HepG2 (cell line): Measurements from ENCODE around the gene PDPK1. TPM values are rescaled to one million over a fixed set of nuclear protein-coding genes. Genes with fewer than 3 reads are reported as not detected.

ENCODE experiments used
- ATAC-seq: fragments of 200-7000 bp; cut with Tn5 transposase; 3 replicates; pipeline ENCODE4 v1.9.1; 2020; ENCODE audit warnings: mild to moderate bottlenecking, moderate library complexity
- BruUV-seq: library from RNA; stranded (reverse); fragments of 400-500 nt; replicated peaks from 2 replicates; lab custom pipeline; 2021; lab: Mats Ljungman, UMichigan
- CTCF ChIA-PET: fragments of 300-600 bp; formaldehyde crosslinking; extraction: SDS; loops from one replicate; lab custom pipeline; 2021; ENCODE audit warnings: low total read pairs, inconsistent platforms, low intra/inter-chr PET ratio; lab: Yijun Ruan, JAX
- POLR2A ChIA-PET: fragments of 350-600 bp; sonication (Branson Sonifier 250); formaldehyde crosslinking; loops from one replicate; lab custom pipeline; 2020; ENCODE audit warnings: antibody characterized with exemption, inconsistent platforms; lab: Yijun Ruan, JAX
- DNase-seq: peaks from one replicate; pipeline ENCODE4 v3.0.0-alpha.2; 2015; ENCODE audit warnings: low spot score
- FAIRE-seq: peaks from 3 replicates; lab custom pipeline; 2011; peaks lifted over from hg19 to GRCh38; lab: Jason Lieb, UNC
- H2AFZ ChIP-seq: one replicate; pipeline ENCODE4 v1.6.1; 2011; ENCODE audit warnings: low read length, inconsistent platforms
- H3K27ac ChIP-seq: fragments of 300-600 bp; 3 replicates; pipeline ENCODE4 v1.8.0; 2011; ENCODE audit warnings: mixed run types, mild to moderate bottlenecking, mixed read lengths, low read length, inconsistent platforms; ENCODE audit not compliant: insufficient read depth; ENCODE audit errors: extremely low read length
- H3K27me3 ChIP-seq, 2 experiments: fragments of 200-600 bp in 1 of 2; 2 replicates in 1 of 2; 3 replicates in 1 of 2; pipeline versions ENCODE4 v1.6.0 to v1.8.0; 2011; ENCODE audit warnings: low read length in 2 of 2, mild to moderate bottlenecking in 2 of 2, moderate library complexity in 2 of 2, inconsistent platforms in 1 of 2; ENCODE audit not compliant: insufficient read depth in 2 of 2, control insufficient read depth in 1 of 2
- H3K36me3 ChIP-seq, 2 experiments: fragments of 200-600 bp in 1 of 2; replicated peaks in 1 of 2; 2 replicates in 1 of 2; 3 replicates in 1 of 2; pipeline versions ENCODE4 v1.5.1 to v1.8.0; 2011; ENCODE audit warnings: low read length in 2 of 2, inconsistent platforms in 1 of 2; ENCODE audit not compliant: insufficient read depth in 2 of 2, control insufficient read depth in 1 of 2
- H3K4me1 ChIP-seq: 2 replicates; pipeline ENCODE4 v1.5.1; 2012; ENCODE audit warnings: low read length, inconsistent platforms; ENCODE audit not compliant: insufficient read depth
- H3K4me2 ChIP-seq: 2 replicates; pipeline ENCODE4 v1.6.0; 2011; ENCODE audit warnings: low read depth, low read length, inconsistent platforms
- H3K4me3 ChIP-seq, 3 experiments: fragments of 200-600 bp in 1 of 3; sonication (generic), shearing (Covaris generic) in 1 of 3; replicated peaks in 1 of 3; 2 replicates each; pipeline ENCODE4 v1.5.1; 2011 to 2016; ENCODE audit warnings: low read length in 3 of 3, inconsistent platforms in 2 of 3, low read depth in 2 of 3, mild to moderate bottlenecking in 2 of 3, control low read depth in 1 of 3, mixed read lengths in 1 of 3; ENCODE audit not compliant: insufficient read depth in 1 of 3
- H3K79me2 ChIP-seq: one replicate; pipeline ENCODE4 v1.6.1; 2011; ENCODE audit warnings: low read length, inconsistent platforms; ENCODE audit not compliant: insufficient read depth
- H3K9ac ChIP-seq: 2 replicates; pipeline ENCODE4 v1.6.0; 2011; ENCODE audit warnings: mild to moderate bottlenecking, low read depth, low read length, inconsistent platforms; ENCODE audit not compliant: insufficient read depth
- H3K9me3 ChIP-seq: 2 replicates; pipeline ENCODE4 v1.5.1; 2012; ENCODE audit warnings: mild to moderate bottlenecking, low read length
- H4K20me1 ChIP-seq: 2 replicates; pipeline ENCODE4 v1.6.0; 2011; ENCODE audit warnings: inconsistent platforms, mild to moderate bottlenecking, low read length, moderate library complexity; ENCODE audit not compliant: insufficient read depth
- ADNP ChIP-seq: sonication (generic); formaldehyde crosslinking; IDR thresholded peaks from 2 replicates; pipeline ENCODE4 v1.4.0; 2020; ENCODE audit warnings: missing genetic modification reagents
- AKAP8 ChIP-seq: sonication (generic); formaldehyde crosslinking; IDR thresholded peaks from 2 replicates; pipeline ENCODE4 v1.5.1; 2020; ENCODE audit warnings: mild to moderate bottlenecking, missing genetic modification reagents
- MEIS1 ChIP-seq: sonication (generic); formaldehyde crosslinking; IDR thresholded peaks from 2 replicates; pipeline ENCODE4 v1.9.0; 2021; ENCODE audit warnings: mild to moderate bottlenecking, missing genetic modification reagents, moderate library complexity, borderline replicate concordance
- SALL1 ChIP-seq: sonication (generic); formaldehyde crosslinking; IDR thresholded peaks from 2 replicates; pipeline ENCODE4 v1.8.0; 2022; ENCODE audit warnings: mild to moderate bottlenecking, missing genetic modification reagents
- SP4 ChIP-seq: sonication (generic); formaldehyde crosslinking; IDR thresholded peaks from 2 replicates; pipeline ENCODE4 v1.8.1; 2023; ENCODE audit warnings: mild to moderate bottlenecking, missing genetic modification reagents
- STAG1 ChIP-seq: sonication (generic); formaldehyde crosslinking; IDR thresholded peaks from 2 replicates; pipeline ENCODE4 v1.4.0; 2020; ENCODE audit warnings: missing genetic modification reagents
- ZBTB21 ChIP-seq: sonication (generic); formaldehyde crosslinking; IDR thresholded peaks from 2 replicates; pipeline ENCODE4 v1.4.0; 2020; ENCODE audit warnings: missing genetic modification reagents
- ZNF557 ChIP-seq: sonication (generic); formaldehyde crosslinking; IDR thresholded peaks from 2 replicates; pipeline ENCODE4 v1.4.0; 2020; ENCODE audit warnings: missing genetic modification reagents
- ZNF572 ChIP-seq: sonication (generic); formaldehyde crosslinking; IDR thresholded peaks from 2 replicates; pipeline ENCODE4 v1.5.1; 2020; ENCODE audit warnings: mild to moderate bottlenecking, missing genetic modification reagents
- ZNF614 ChIP-seq: IDR thresholded peaks from 2 replicates; pipeline ENCODE4 v1.6.1; 2018; ENCODE audit warnings: missing biosample characterization, missing genetic modification reagents, inconsistent platforms, borderline replicate concordance
- ZNF646 ChIP-seq: sonication (generic); formaldehyde crosslinking; IDR thresholded peaks from 2 replicates; pipeline ENCODE4 v1.9.0; 2021; ENCODE audit warnings: mild to moderate bottlenecking, missing genetic modification reagents
- ZZZ3 ChIP-seq: sonication (generic); formaldehyde crosslinking; IDR thresholded peaks from 2 replicates; pipeline ENCODE4 v1.4.0; 2020; ENCODE audit warnings: missing genetic modification reagents, mild to moderate bottlenecking, borderline replicate concordance
- WGBS: methylation state at CpG from one replicate; pipeline ENCODE4 v1.1.6; 2017; ENCODE audit warnings: low lambda C conversion rate; 5-methylcytosine and 5-hydroxymethylcytosine counted together
- in situ Hi-C: cut with HindIII; loops from 2 replicates; pipeline ENCODE4 v1.10.0; 2017; ENCODE audit warnings: low pct_unique_long_range_greater_than_20kb; ENCODE audit not compliant: extremely low pct_ligation_motif_present
- intact Hi-C: fragments of 100-400 bp; cut with micrococcal nuclease; formaldehyde crosslinking; loops from one replicate; pipeline ENCODE4 v1.10.0; 2022; ENCODE audit not compliant: unreplicated experiment
- polyA plus RNA-seq, 8 experiments: library from polyadenylated mRNA; depleted of rRNA in 3 of 8; stranded (reverse) in 7 of 8; unstranded in 1 of 8; fragments of >200 nt; fragmentation: Illumina TruSeq in 4 of 8; extraction: Trizol in 4 of 8; gene quantifications; 2 replicates each; pipeline versions ENCODE4 v1.2.1 to v1.2.3, GENCODE V29; 2011 to 2016; ENCODE audit warnings: low read depth in 4 of 8, missing spikeins in 1 of 8, mixed read lengths in 1 of 8; ENCODE audit not compliant: insufficient read depth in 1 of 8
- total RNA-seq, 5 experiments: library from RNA; depleted of rRNA; stranded (reverse); fragments of >200 nt; fragmentation: Illumina TruSeq; extraction: Trizol; gene quantifications; 2 replicates each; pipeline ENCODE4 v1.2.3, GENCODE V29; 2016; ENCODE audit warnings: low read depth in 1 of 5
- TF ChIP-seq, protein P1 (sequence below): sonication (generic); formaldehyde crosslinking; IDR thresholded peaks from 2 replicates; pipeline ENCODE4 v1.5.0; 2020; ENCODE audit warnings: missing genetic modification reagents, mild to moderate bottlenecking, borderline replicate concordance

Gene PDPK1
- total and polyA plus RNA-seq, 2 of the 13 experiments (the other 11 are each of a cell fraction or from before 2014, with no cell fraction given) = 59.6 to 129 TPM

DNA sequence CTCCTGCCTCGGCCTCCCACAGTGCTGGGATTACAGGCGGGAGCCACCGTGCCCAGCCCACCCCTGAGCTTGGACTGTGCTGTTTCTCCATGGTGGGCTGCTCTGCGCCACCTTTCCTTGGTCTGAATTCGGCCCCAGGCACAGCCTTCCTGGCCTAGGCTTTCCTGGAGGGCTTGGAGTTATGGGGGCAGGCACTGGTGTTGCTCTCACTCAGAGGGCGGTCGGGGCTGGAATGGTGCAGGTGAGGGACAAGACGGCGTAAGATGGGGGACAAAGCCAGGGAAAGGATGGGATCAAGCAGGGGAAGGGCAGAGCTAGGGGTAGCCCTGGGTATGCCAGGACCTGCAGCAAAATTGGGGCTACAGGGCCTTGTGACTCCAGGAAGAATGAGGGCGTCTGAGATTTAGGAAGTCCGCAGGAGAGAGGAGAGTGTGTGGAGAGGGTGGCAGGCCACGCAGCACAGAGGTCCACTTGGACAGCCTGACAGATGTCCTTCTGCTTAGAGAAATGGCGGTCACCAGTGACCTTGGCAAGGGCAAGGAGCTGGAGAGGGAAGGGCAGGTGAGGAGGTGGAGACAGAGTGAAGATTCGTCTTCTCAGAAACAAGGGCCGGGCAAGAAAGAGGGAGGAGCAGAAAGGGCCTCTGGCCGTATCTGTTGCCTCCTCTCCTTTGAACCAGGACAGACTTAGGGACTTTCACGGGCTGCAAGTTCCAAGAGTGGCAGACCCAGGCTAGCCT lies 25.7 kb upstream of the PDPK1 start:
- H2AFZ ChIP-seq = no peak overlapping the region
- H3K4me2 ChIP-seq = peak overlapping the region; percentile 84
- no peak for TF ChIP-seq ZNF557 (CRISPR knock-in tag)
- 0 out of 2 replicates have a peak, but pooled peaks have one; percentile 9 for TF ChIP-seq SP4 (CRISPR knock-in tag)
- TF ChIP-seq, protein P1, sequence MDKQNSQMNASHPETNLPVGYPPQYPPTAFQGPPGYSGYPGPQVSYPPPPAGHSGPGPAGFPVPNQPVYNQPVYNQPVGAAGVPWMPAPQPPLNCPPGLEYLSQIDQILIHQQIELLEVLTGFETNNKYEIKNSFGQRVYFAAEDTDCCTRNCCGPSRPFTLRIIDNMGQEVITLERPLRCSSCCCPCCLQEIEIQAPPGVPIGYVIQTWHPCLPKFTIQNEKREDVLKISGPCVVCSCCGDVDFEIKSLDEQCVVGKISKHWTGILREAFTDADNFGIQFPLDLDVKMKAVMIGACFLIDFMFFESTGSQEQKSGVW (CRISPR knock-in tag) = no peak
- TF ChIP-seq ZZZ3 (CRISPR knock-in tag) = no peak
- TF ChIP-seq AKAP8 (CRISPR knock-in tag) = 0 out of 2 replicates have a peak, but pooled peaks have one; percentile 7
- TF ChIP-seq ZBTB21 (CRISPR knock-in tag) = no peak
- TF ChIP-seq STAG1 (CRISPR knock-in tag) = no peak
- 0 out of 2 replicates have a peak, but pooled peaks have one; percentile 9 for TF ChIP-seq MEIS1 (CRISPR knock-in tag)
- 0 out of 2 replicates have a peak, but pooled peaks have one; percentile 12 for TF ChIP-seq ZNF614 (CRISPR knock-in tag)
- no peak for TF ChIP-seq SALL1 (CRISPR knock-in tag)
- no peak for TF ChIP-seq ADNP
- TF ChIP-seq ZNF572 (CRISPR knock-in tag) = no peak
- no peak for TF ChIP-seq ZNF646 (CRISPR knock-in tag)
- H3K36me3 ChIP-seq = peaks cover 0 to 3% of the 10 kb centered on the region in 2 experiments; a peak in 1 of 5 replicates
- CTCF ChIA-PET = interaction anchor here (0.8 kb wide), 1 partner anchor 12 kb away, joined by 3 read pairs; no protein-coding TSS in a partner anchor
- ATAC-seq (no peak), FAIRE-seq (no peak), DNase-seq (no peak)
- H4K20me1 ChIP-seq = peaks cover 27% of the 10 kb centered on the region
- H3K4me3 ChIP-seq = peak overlapping the region in 1 of 3 experiments; percentile 94; a peak in 1 of 6 replicates
- peaks cover 42% of the 10 kb centered on the region for H3K4me1 ChIP-seq
- peak overlapping the region; percentile 93 for H3K9ac ChIP-seq
- POLR2A ChIA-PET = interaction anchor here (1.2 to 4.2 kb wide), 3 partner anchors 11 to 19 kb away, joined by 3 to 42 read pairs (median 5); partner anchors contain the start of gene CEMP1
- WGBS = 77% methylated on average over 17 of the region's 17 CpGs
- H3K9me3 ChIP-seq = no peaks in the 10 kb centered on the region
- H3K79me2 ChIP-seq = peaks cover 27% of the 10 kb centered on the region
- BruUV-seq = no TSS peak
- no peak overlapping the region for H3K27ac ChIP-seq
- intact Hi-C loops (no loop called here), in situ Hi-C loops (no loop called here)
- H3K27me3 ChIP-seq = no peaks in the 10 kb centered on the region; a peak in 1 of 5 replicates
